HEK293 (cell line): ENCODE results near the gene DGKG.

Source experiments
- CTCF ChIA-PET: fragments of 350-600 bp; formaldehyde crosslinking; extraction: SDS; loops from one replicate; lab custom pipeline; 2021; ENCODE audit warnings: antibody characterized with exemption; lab: Yijun Ruan, JAX
- POLR2A ChIA-PET: fragments of 300-600 bp; formaldehyde crosslinking; extraction: SDS; loops from one replicate; lab custom pipeline; 2020; ENCODE audit warnings: antibody characterized with exemption, inconsistent platforms; lab: Yijun Ruan, JAX
- H3K27ac ChIP-seq: fragments of 200-500 bp; sonication (Bioruptor generic); 2 replicates; pipeline ENCODE4 v1.5.1; 2014; ENCODE audit warnings: low read depth, low read length, control low read depth, inconsistent platforms; ENCODE audit errors: extremely low read depth
- H3K36me3 ChIP-seq, 2 experiments: fragments of 200-500 bp in 1 of 2; sonication (Bioruptor generic) in 1 of 2; 1 replicate in 1 of 2; 2 replicates in 1 of 2; pipeline ENCODE4 v1.5.1; 2014 to 2017; ENCODE audit warnings: inconsistent platforms in 2 of 2, low read length in 2 of 2; ENCODE audit not compliant: control insufficient read depth in 2 of 2, insufficient read depth in 1 of 2
- H3K4me1 ChIP-seq: fragments of 200-500 bp; sonication (Bioruptor generic); 2 replicates; pipeline ENCODE4 v1.5.1; 2014; ENCODE audit warnings: mild to moderate bottlenecking, low read length, inconsistent platforms; ENCODE audit not compliant: control insufficient read depth, insufficient read depth
- H3K4me3 ChIP-seq: 2 replicates; pipeline ENCODE4 v1.5.1; 2011; ENCODE audit warnings: low read depth, mild to moderate bottlenecking, control low read depth, low read length, moderate library complexity
- H3K9me3 ChIP-seq: fragments of 200-500 bp; sonication (Bioruptor generic); 2 replicates; pipeline ENCODE4 v1.5.1; 2014; ENCODE audit warnings: low read depth, low read length, inconsistent platforms; ENCODE audit not compliant: control insufficient read depth, insufficient read depth
- FEZF1 ChIP-seq: fragments of 450-650 bp; formaldehyde crosslinking; IDR thresholded peaks from 2 replicates; pipeline ENCODE4 v1.5.1; 2016; ENCODE audit warnings: missing biosample characterization, missing genetic modification characterization
- GLIS1 ChIP-seq: fragments of 450-650 bp; formaldehyde crosslinking; IDR thresholded peaks from 2 replicates; pipeline ENCODE4 v1.5.1; 2016; ENCODE audit warnings: missing biosample characterization, missing genetic modification characterization
- IKZF3 ChIP-seq: fragments of 450-650 bp; IDR thresholded peaks from 2 replicates; pipeline ENCODE4 v1.5.0; 2018; ENCODE audit warnings: missing biosample characterization, mild to moderate bottlenecking, missing genetic modification characterization, moderate library complexity
- OSR2 ChIP-seq: fragments of 450-650 bp; formaldehyde crosslinking; IDR thresholded peaks from 2 replicates; pipeline ENCODE4 v1.5.1; 2016; ENCODE audit warnings: missing biosample characterization, missing genetic modification characterization
- PRDM10 ChIP-seq: fragments of 450-650 bp; formaldehyde crosslinking; IDR thresholded peaks from 2 replicates; pipeline ENCODE4 v1.5.1; 2016; ENCODE audit warnings: missing biosample characterization, missing genetic modification characterization
- PRDM6 ChIP-seq: fragments of 450-650 bp; formaldehyde crosslinking; IDR thresholded peaks from 2 replicates; pipeline ENCODE4 v1.5.1; 2017; ENCODE audit warnings: missing biosample characterization, missing genetic modification characterization
- SP7 ChIP-seq: fragments of 450-650 bp; formaldehyde crosslinking; IDR thresholded peaks from 2 replicates; pipeline ENCODE4 v1.5.1; 2016; ENCODE audit warnings: missing biosample characterization, missing genetic modification characterization
- ZBTB17 ChIP-seq: fragments of 450-650 bp; formaldehyde crosslinking; IDR thresholded peaks from 2 replicates; pipeline ENCODE4 v1.5.1; 2016; ENCODE audit warnings: missing biosample characterization, missing genetic modification characterization
- ZBTB21 ChIP-seq: fragments of 450-650 bp; formaldehyde crosslinking; IDR thresholded peaks from 2 replicates; pipeline ENCODE4 v1.5.1; 2017; ENCODE audit warnings: missing biosample characterization, missing genetic modification characterization
- ZBTB6 ChIP-seq: fragments of 450-650 bp; formaldehyde crosslinking; IDR thresholded peaks from 2 replicates; pipeline ENCODE4 v1.5.1; 2017; ENCODE audit warnings: missing biosample characterization, missing genetic modification characterization
- ZBTB8A ChIP-seq: fragments of 450-650 bp; formaldehyde crosslinking; IDR thresholded peaks from 2 replicates; pipeline ENCODE4 v1.5.1; 2016; ENCODE audit warnings: missing biosample characterization, missing genetic modification characterization
- ZNF146 ChIP-seq: fragments of 450-650 bp; formaldehyde crosslinking; IDR thresholded peaks from 2 replicates; pipeline ENCODE4 v1.5.1; 2016; ENCODE audit warnings: missing biosample characterization, missing genetic modification characterization
- ZNF174 ChIP-seq: fragments of 450-650 bp; formaldehyde crosslinking; IDR thresholded peaks from 2 replicates; pipeline ENCODE4 v1.5.0; 2017; ENCODE audit warnings: missing biosample characterization, mild to moderate bottlenecking, missing genetic modification characterization
- ZNF2 ChIP-seq: fragments of 450-650 bp; formaldehyde crosslinking; IDR thresholded peaks from 2 replicates; pipeline ENCODE4 v1.5.1; 2016; ENCODE audit warnings: missing biosample characterization, missing genetic modification characterization
- ZNF341 ChIP-seq: fragments of 450-650 bp; formaldehyde crosslinking; IDR thresholded peaks from 2 replicates; pipeline ENCODE4; 2016; ENCODE audit warnings: low read depth, missing biosample characterization, missing genetic modification characterization
- ZNF394 ChIP-seq: fragments of 450-650 bp; formaldehyde crosslinking; IDR thresholded peaks from 2 replicates; pipeline ENCODE4 v1.5.1; 2016; ENCODE audit warnings: missing biosample characterization, missing genetic modification characterization, mild to moderate bottlenecking, moderate library complexity, borderline replicate concordance
- ZNF449 ChIP-seq: fragments of 450-650 bp; formaldehyde crosslinking; IDR thresholded peaks from 2 replicates; pipeline ENCODE4 v1.5.1; 2017; ENCODE audit warnings: missing biosample characterization, mild to moderate bottlenecking, missing genetic modification characterization, moderate library complexity
- ZNF600 ChIP-seq: fragments of 450-650 bp; formaldehyde crosslinking; IDR thresholded peaks from 2 replicates; pipeline ENCODE4 v1.5.1; 2016; ENCODE audit warnings: missing biosample characterization, missing genetic modification characterization
- ZNF610 ChIP-seq: fragments of 450-650 bp; formaldehyde crosslinking; IDR thresholded peaks from 2 replicates; pipeline ENCODE4 v1.5.1; 2016; ENCODE audit warnings: missing biosample characterization, missing genetic modification characterization, borderline replicate concordance
- ZNF629 ChIP-seq: fragments of 450-650 bp; formaldehyde crosslinking; IDR thresholded peaks from 2 replicates; pipeline ENCODE4 v1.5.1; 2017; ENCODE audit warnings: missing biosample characterization, missing genetic modification characterization
- ZNF664 ChIP-seq: fragments of 450-650 bp; formaldehyde crosslinking; IDR thresholded peaks from 2 replicates; pipeline ENCODE4 v1.5.1; 2016; ENCODE audit warnings: missing biosample characterization, missing genetic modification characterization
- ZNF701 ChIP-seq: fragments of 450-650 bp; formaldehyde crosslinking; IDR thresholded peaks from 2 replicates; pipeline ENCODE4 v1.5.1; 2016; ENCODE audit warnings: missing biosample characterization, missing genetic modification characterization
- ZNF777 ChIP-seq: fragments of 450-650 bp; formaldehyde crosslinking; IDR thresholded peaks from 2 replicates; pipeline ENCODE4 v1.5.1; 2017; ENCODE audit warnings: missing biosample characterization, missing genetic modification characterization, borderline replicate concordance
- ZNF830 ChIP-seq: fragments of 450-650 bp; IDR thresholded peaks from 2 replicates; pipeline ENCODE4 v1.5.0; 2018; ENCODE audit warnings: missing biosample characterization, missing genetic modification characterization, low read depth, mild to moderate bottlenecking, moderate library complexity
- ZSCAN30 ChIP-seq: fragments of 450-650 bp; IDR thresholded peaks from 2 replicates; pipeline ENCODE4 v1.5.1; 2018; ENCODE audit warnings: missing biosample characterization, mild to moderate bottlenecking, missing genetic modification characterization, moderate library complexity
- ZXDB ChIP-seq: fragments of 450-650 bp; formaldehyde crosslinking; IDR thresholded peaks from 2 replicates; pipeline ENCODE4 v1.5.1; 2016; ENCODE audit warnings: missing biosample characterization, missing genetic modification characterization

Gene DGKG

GRCh38 chr3:186097663-186098451 is 264.2 kb downstream of the DGKG start (continued):
- peak; percentile 70 for TF ChIP-seq GLIS1
- no peak; the same call in 1 of the 2 replicates for TF ChIP-seq ZNF664
- no peak for TF ChIP-seq ZNF777
- TF ChIP-seq ZNF146: no peak
- TF ChIP-seq FEZF1 (tag by site-specific recombination): peak; percentile 57; the same call in 1 of the 2 replicates
- TF ChIP-seq ZNF394 (tag by site-specific recombination): peak; percentile 30; the same call in 1 of the 2 replicates
- TF ChIP-seq ZNF2 (tag by site-specific recombination): peak; percentile 54; the same call in 1 of the 2 replicates
- peak; percentile 48 for TF ChIP-seq SP7
- peak; percentile 86 for TF ChIP-seq ZBTB17 (tag by site-specific recombination)
- 0 out of 2 replicates have a peak, but pooled peaks have one; percentile 17 for TF ChIP-seq ZNF610 (tag by site-specific recombination)
- TF ChIP-seq PRDM6 (tag by site-specific recombination): peak; percentile 100
- no peak for TF ChIP-seq ZBTB21 (tag by site-specific recombination)
- TF ChIP-seq ZBTB8A (tag by site-specific recombination): peak; percentile 71
- TF ChIP-seq ZXDB (tag by site-specific recombination): peak; percentile 50
- TF ChIP-seq ZNF830 (tag by site-specific recombination): no peak
- TF ChIP-seq ZSCAN30 (tag by site-specific recombination): peak; percentile 19; the same call in 1 of the 2 replicates
- peak; percentile 95 for TF ChIP-seq PRDM10 (tag by site-specific recombination)
- TF ChIP-seq ZNF629 (tag by site-specific recombination): peak; percentile 76
- TF ChIP-seq OSR2 (tag by site-specific recombination): peak; percentile 86

GRCh38 chr3:186097317-186097662 is 264.7 kb downstream of the DGKG start:
- ChIA-PET CTCF (interaction anchor here (1.1 kb wide), 1 partner anchor 180 kb away, joined by 3 read pairs; no protein-coding TSS in a partner anchor), POLR2A (interaction anchor here (2.7 kb wide), 1 partner anchor 11 kb away, joined by 8 read pairs; the partner anchor contains the start of gene ETV5)
- Histone ChIP-seq H3K4me1 (peaks cover 13% of the 10 kb centered on the region; the same call in 1 of the 2 replicates), H3K36me3 (no peaks in the 10 kb centered on the region), H3K9me3 (no peaks in the 10 kb centered on the region), H3K27ac (no peak overlapping the region), H3K4me3 (no peak overlapping the region)
- TF ChIP-seq ZNF449 (tag by site-specific recombination) (no peak), ZBTB6 (tag by site-specific recombination) (no peak), GLIS1 (peak; percentile 85), ZNF701 (tag by site-specific recombination) (no peak), ZNF341 (tag by site-specific recombination) (peak; percentile 76), ZNF600 (no peak), IKZF3 (tag by site-specific recombination) (no peak), ZNF174 (tag by site-specific recombination) (no peak), ZNF2 (tag by site-specific recombination) (no peak), ZNF629 (tag by site-specific recombination) (no peak)
